ENCODE measurements around the gene ARHGAP29.

ARHGAP29 gene, protein sequence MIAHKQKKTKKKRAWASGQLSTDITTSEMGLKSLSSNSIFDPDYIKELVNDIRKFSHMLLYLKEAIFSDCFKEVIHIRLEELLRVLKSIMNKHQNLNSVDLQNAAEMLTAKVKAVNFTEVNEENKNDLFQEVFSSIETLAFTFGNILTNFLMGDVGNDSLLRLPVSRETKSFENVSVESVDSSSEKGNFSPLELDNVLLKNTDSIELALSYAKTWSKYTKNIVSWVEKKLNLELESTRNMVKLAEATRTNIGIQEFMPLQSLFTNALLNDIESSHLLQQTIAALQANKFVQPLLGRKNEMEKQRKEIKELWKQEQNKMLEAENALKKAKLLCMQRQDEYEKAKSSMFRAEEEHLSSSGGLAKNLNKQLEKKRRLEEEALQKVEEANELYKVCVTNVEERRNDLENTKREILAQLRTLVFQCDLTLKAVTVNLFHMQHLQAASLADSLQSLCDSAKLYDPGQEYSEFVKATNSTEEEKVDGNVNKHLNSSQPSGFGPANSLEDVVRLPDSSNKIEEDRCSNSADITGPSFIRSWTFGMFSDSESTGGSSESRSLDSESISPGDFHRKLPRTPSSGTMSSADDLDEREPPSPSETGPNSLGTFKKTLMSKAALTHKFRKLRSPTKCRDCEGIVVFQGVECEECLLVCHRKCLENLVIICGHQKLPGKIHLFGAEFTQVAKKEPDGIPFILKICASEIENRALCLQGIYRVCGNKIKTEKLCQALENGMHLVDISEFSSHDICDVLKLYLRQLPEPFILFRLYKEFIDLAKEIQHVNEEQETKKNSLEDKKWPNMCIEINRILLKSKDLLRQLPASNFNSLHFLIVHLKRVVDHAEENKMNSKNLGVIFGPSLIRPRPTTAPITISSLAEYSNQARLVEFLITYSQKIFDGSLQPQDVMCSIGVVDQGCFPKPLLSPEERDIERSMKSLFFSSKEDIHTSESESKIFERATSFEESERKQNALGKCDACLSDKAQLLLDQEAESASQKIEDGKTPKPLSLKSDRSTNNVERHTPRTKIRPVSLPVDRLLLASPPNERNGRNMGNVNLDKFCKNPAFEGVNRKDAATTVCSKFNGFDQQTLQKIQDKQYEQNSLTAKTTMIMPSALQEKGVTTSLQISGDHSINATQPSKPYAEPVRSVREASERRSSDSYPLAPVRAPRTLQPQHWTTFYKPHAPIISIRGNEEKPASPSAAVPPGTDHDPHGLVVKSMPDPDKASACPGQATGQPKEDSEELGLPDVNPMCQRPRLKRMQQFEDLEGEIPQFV

DNA sequence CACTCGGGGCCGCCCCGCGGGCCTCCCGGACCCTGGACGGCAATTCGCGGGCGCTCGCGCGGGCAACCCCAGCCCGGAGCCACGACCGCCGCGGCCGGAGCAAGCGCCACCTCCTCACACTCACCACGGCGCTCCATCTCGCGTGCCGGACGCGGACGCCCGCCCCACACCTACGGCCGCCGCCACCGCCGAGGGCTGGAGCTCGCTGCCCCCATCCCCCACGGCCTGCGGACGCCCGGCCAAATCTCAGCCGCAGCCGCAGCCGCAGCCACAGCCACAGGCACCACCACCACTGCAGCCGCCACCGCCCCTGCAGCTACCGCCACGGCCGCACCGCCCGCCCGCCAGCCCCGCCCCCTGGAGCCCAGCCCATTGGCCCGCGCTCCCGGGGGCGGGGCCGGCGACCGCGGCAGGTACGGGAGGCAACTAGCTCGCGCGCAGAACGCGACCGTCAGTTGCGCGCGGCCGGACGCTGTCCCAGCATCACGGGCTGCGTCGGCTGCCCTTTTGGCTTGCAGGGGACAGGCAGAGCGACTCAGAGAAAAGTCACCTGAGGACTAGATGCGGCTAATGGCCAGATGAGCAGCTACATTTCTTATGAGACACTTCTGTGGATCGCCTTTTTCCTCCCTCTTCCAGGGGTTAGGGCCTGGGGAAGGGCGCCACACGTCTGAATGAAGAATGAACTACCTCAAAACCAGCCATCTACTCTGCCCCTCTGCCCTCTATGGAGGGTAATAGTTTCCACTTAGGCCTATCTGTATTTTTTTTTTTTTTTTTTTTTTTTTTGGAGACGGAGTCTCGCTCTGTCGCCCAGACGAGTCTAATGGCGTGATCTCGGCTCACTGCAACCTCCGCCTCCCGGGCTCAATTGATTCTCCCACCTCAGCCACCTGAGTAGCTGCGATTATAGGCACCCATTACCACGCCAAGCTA lies at the start of gene ARHGAP29:
ARHGAP29 (minus strand) TSS at position 294 of the 936 bp plus-strand sequence. CDS start 5,973 bp downstream, outside the sequence.
- peak; percentile 33 to 43 for DNase-seq (ENCODE audit: extremely low read depth in 1 of 2, low read depth in 1 of 2)

DNA sequence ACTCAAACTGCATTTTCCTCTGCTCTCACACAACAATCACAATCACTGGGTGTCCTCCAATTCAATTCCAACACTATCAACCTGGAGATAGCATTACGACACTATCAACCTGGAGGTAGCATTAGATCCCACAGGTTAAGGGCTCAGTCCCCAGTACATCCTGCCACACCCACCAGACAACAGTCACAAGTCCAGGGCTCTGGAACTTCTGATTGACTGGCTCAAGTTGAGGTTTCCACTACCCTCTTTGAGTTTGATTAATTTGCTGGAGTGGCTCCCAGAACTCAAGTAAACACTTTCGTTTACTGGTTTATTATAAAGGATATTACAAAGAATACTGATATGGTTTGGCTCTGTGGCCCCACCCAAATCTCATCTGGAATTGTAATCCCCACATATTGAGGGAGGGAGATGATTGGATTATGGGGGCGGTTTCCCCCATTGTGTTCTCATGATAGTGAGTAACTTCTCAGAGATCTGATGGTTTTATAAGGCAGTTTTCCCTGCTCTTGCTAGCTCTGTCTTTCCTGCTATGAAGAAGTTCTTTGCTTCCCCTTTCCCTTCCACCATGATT lies 49.6 kb upstream of the ARHGAP29 start:
- DNase-seq (ENCODE audit: extremely low read depth in 1 of 2, low read depth in 1 of 2), result no peak

DNA sequence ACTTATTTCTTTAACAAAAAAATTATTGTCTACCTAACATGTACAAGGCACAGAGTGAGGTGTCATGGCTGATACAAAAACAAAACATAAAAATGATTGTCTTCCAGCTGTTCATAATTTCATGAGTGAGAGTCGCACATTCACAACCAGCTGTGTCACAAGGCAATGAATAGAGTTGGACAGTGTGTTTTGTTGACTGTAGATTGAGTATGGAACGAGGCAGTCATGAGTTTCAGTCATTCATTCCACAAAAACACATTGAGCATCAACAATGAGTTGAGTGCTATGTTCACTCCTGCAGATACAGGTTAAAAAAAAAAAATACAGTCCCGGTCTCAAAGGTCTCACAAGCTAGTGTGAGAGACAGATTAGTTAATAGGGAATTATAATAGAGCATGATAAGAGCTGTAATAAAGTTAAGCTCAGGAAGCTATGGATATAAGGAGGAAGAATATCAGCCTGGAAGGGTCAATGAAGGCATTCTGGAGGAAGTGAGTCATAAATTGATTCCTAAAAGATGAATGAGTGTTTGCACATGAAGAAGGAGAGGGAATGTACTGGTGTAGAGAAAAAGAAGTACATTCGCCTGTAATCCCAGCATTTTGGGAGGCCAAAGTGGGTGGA lies 47.8 kb upstream of the ARHGAP29 start:
- no peak for DNase-seq (ENCODE audit: extremely low read depth in 1 of 2, low read depth in 1 of 2)

GRCh38 chr1:94284476-94284875 lies 47.1 kb upstream of the ARHGAP29 start:
- no peak for DNase-seq (ENCODE audit: extremely low read depth in 1 of 2, low read depth in 1 of 2)

- DNase-seq (ENCODE audit: extremely low read depth in 1 of 2, low read depth in 1 of 2), result no peak
Observed at GRCh38 chr1:94283462-94283861, 46.1 kb upstream of the ARHGAP29 start.

DNA sequence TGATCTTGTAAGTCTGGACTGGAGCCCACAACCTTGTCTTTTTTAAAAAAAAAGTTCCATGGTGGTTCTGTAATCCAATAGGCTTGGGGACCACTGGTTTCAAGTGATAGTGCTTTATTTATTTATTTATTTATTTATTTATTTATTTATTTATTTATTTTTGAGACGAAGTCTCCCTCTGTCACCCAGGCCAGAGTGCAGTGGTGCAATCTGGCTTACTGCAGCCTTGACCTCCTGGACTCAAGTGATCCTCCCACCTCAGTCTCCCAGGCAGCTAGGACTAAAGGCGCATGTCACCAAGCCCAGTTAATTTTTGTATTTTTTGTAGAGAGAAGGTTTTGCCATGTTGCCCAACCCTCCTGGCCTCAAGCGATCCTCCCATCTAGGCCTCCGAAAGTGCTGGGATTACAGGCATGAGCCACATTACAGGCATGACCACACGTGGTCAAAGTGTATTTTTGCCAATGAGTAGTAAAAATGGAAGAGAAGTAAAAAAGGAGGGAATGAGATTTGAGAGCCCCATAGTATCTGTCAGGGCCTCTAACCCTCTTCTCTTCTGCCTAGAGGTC lies 44.8 kb upstream of the ARHGAP29 start:
- DNase-seq (ENCODE audit: extremely low read depth in 1 of 2, low read depth in 1 of 2), result no peak

DNA sequence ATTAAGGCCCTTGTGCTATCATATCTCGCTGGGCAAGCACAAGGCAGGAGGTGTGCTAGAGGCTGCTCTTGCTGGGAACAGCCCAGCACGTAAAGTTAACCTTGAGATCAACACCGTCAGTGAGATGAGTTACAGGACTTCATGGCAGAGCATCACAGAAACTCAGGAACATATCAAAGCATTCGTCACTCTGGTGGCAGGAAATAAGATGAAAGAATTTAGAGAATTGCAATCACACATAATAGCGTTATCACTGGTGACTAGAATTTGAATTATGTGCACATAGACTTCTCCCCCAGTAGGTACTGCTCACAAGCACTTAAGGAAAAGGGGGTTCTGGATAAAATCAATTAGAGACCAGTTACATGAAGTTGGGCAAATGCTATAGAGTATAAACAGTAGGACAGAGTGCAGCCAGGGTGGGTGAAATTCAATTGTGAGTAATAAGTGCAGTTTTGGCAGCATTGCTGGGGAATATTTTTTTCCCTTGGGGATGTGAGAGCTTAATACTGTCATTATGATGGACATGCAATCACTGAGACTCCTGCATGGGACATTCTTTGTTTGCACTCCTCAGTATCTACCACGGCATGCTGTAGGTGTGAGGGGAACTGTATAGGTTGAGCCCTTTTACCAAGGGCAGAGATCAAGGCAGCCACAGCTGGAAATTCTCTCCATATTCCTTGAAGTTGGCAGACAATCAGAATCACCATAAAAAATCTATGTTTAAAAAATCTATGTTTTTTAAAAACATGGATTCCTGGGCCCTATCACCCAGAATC lies 44.2 kb upstream of the ARHGAP29 start:
- no peak for DNase-seq (ENCODE audit: extremely low read depth in 1 of 2, low read depth in 1 of 2)

- DNase-seq (ENCODE audit: extremely low read depth in 1 of 2, low read depth in 1 of 2), result no peak
Observed at GRCh38 chr1:94280541-94280940, 43.2 kb upstream of the ARHGAP29 start.

- no peak for DNase-seq (ENCODE audit: extremely low read depth in 1 of 2, low read depth in 1 of 2)
Observed at GRCh38 chr1:94279462-94279861, 42.1 kb upstream of the ARHGAP29 start.

GRCh38 chr1:94279038-94279437 lies 41.7 kb upstream of the ARHGAP29 start:
- no peak for DNase-seq (ENCODE audit: extremely low read depth in 1 of 2, low read depth in 1 of 2)

DNA sequence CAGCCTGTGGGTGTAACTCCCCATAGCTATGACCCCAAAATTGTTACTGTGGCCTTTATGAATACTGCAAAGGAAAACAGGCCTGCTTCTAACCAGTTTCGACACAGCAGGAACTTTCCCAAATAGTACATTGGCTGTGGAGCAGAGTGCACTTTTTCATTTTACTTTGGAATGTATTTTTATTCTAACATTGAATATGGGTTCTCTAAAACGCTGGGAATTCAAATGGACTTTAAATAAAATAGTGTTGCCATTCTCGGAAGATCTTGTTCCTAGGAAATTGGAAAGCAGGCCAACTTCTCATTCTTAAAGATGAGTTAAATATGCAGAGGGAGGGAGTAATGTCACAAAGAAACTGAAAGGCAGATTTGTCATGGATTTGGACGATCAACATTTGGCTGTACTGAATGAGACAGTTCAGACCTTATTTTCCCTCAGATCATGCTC lies 39.6 kb upstream of the ARHGAP29 start:
- no peak for DNase-seq (ENCODE audit: extremely low read depth in 1 of 2, low read depth in 1 of 2)

- no peak for DNase-seq (ENCODE audit: extremely low read depth in 1 of 2, low read depth in 1 of 2)
Observed at GRCh38 chr1:94275083-94275482, 37.7 kb upstream of the ARHGAP29 start.

DNA sequence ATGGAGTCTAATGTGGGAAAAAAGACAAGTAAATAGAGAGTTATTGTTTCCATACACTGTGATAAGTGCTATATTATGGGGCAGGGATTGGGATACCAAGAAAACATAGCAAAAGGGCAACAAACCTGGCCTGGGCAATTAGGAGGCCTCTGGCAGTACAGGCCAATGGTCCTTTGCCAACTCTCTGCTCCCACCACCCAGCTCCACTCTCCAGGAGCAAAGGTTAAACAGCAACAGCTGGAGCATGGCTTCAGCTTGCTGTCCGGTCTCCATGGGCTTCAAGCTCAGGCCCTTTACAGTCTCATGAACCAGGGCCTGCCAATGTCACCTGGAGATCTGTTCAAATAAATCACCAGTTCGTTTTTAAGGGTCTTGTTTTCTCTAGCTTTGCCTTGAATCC lies 37.2 kb upstream of the ARHGAP29 start:
- DNase-seq (ENCODE audit: extremely low read depth in 1 of 2, low read depth in 1 of 2), result no peak

DNA sequence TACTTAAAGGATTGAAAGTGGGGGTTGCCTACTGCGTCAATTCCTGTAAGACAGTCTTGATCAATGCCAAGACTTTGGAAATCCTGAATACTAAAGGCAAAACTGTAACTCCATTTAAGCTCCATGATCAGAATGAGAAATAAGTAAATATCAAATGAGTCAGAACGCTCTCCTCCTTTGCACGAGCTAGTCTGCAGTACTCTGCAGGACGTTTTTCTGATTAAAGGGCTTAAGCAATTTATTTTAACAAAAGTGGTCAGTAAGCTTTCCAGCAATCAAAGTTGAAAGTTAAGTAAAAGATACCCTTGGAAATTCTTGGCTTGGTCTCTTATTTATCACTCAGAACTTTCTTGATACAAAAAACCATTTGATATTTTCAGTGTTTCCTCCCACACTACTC lies 35.7 kb upstream of the ARHGAP29 start:
- DNase-seq (ENCODE audit: extremely low read depth in 1 of 2, low read depth in 1 of 2), result no peak

- DNase-seq (ENCODE audit: extremely low read depth in 1 of 2, low read depth in 1 of 2), result no peak
Observed at GRCh38 chr1:94272388-94272787, 35.0 kb upstream of the ARHGAP29 start.

- no peak for DNase-seq (ENCODE audit: extremely low read depth in 1 of 2, low read depth in 1 of 2)
Observed at GRCh38 chr1:94271373-94271772, 34.0 kb upstream of the ARHGAP29 start.

- no peak for DNase-seq (ENCODE audit: extremely low read depth in 1 of 2, low read depth in 1 of 2)
Observed at GRCh38 chr1:94270801-94271203, 33.4 kb upstream of the ARHGAP29 start.

DNA sequence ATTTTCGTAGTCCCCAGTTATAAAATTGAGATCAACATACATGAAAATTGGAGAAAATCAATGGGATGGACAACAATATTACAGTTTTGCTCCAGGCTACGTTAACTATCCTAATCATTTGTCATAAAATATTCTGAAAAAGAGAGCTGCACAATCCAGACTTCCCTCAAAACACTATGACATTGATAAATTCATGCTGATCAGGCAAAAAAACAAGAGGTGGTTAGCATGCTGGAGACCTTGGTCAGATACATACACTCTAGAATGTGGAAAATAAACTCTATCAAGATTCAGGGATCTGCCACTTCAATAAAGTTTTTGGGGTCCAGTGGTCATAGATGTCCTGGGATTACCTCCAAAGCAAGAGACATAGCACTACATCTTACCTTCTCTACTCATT lies 32.5 kb upstream of the ARHGAP29 start:
- DNase-seq (ENCODE audit: extremely low read depth in 1 of 2, low read depth in 1 of 2), result no peak

Measured in stimulated activated CD8-positive, alpha-beta memory T cell treated with anti-CD3 and anti-CD28 coated beads, Interleukin-7, amount 100 ng/mL, for 48 hours (primary cell).